Activated gamma-delta T cell treated with Interleukin-2 at 50 U/mL for 16 hours (primary cell): Measurements from ENCODE around the gene C1QTNF5.
A peak's percentile ranks its signal among the peaks of the same experiment; 100 is the strongest.

Source experiments
- DNase-seq: peaks from one replicate; pipeline ENCODE4 v3.0.0-alpha.2; 2020

The C1QTNF5 gene

GRCh38 chr11:119372260-119373058 lies 31.8 kb upstream of the C1QTNF5 start:
- DNase-seq = no peak

DNA sequence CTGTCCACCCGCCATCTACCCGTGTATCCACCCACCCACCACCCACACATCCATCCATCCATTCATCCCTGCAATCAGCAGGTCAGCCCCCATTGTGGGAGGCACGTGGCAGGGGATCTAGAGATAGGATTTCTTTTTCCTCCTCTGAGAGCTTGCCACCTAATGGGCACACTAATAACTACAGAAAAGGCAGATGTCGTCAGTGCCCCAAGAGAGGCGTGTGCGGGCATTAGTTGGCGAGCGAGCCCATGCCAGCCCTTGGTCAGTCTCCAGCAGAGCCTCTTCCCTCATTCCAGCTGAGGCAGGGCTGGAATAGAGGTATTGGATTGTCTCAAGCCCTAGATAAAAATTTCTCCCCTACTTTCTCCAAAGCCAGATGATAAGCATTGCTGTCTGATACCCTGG lies 31.1 kb upstream of the C1QTNF5 start:
- no peak for DNase-seq

DNA sequence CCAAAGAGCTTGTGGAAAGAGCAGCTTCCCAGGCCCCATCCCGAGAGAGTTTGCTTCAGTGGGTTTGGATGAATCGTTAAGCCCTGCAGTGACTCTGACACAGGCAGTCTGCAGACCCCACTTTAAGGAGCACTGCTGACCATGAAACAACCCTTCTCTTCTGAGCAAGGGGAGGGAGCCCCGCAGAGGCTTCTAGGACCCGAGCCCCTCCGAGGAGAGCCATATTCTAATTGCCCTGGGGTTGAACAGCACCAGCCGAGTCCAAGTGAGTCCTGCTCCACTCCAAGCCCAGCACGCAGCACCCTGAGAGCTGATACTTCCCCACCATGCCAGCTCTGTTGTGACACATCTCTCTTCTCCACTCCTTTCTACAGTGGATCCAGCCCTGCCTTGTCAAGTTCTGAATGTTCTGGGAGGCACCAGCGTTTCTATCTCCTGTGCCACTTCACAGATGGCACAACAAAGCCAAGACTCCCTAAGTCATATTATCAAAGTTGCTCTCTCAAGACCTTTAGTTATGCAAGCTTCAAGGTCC lies 30.5 kb upstream of the C1QTNF5 start:
- DNase-seq = no peak

DNA sequence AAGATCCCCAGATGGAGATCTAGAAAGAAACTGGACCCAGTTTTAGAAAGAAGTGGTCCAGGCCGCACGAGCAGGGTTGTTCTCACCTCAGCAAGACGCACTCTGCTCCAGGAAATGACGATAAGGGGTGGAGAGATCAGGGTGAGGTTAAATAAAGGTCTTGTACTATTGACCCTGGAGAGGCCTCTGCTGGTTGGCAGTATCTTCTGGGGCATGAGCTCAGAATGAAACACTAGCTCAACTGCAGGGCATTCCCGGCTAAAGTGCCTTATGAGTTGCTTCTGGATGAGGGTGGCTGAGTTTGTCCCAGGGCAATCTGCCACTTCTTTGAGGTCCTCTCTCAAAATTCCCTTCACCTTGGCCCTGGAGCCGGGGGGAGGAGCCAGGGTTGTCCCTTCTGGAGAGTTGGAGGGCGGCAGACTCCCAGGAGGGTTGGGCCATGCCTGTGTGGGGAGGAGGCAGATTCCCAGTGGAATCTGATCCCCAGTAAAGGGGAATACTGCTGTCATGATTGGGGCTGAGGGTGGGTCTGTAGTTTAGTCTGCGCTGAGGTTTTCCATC lies 29.9 kb upstream of the C1QTNF5 start:
- DNase-seq = no peak

GRCh38 chr11:119369132-119369925 lies 28.6 kb upstream of the C1QTNF5 start:
- DNase-seq = no peak

DNA sequence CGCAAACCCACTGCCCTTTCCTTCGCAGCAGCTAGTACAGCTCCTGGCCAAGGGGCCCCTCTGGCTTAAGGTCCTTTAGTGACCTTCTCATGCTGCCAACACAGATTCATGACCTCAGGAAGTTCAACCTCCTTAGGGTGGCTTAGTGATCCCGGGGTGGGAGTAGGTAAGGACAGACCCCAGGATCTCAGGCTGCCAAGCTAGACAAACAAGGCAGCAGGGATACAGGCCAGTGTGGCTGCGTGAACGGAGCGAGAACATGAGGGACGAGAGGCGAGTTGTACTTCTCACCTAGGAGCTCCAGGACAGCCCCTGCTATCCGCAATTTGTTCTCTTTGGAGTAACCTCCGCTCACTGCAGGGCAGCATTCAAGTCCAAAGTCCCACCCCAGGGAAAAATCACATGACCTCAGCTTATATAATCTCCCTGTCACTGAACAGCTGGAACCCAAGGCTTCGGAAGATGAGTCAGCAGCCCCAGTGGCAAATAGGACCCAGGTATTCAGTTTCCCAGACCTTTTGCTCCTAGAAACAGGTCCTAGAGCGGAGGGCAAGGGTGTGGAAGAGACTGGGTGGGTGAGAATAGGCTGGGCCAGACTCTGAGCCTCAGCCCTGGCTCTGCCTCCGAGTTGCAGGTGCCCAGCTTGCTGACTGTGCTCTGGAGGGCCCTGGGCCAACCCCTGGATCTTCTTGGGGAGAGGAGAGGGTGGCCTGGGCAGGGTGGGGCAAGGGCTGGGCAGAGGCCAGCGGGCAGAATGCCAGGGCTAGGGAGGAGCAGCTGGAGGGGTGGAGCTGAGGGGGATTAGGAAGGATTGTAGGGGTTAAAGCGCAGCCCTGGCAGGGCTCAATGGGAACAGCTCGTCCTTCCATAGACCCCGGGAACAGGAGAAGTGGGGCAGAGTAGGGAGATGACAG lies 27.7 kb upstream of the C1QTNF5 start:
- no peak for DNase-seq

- no peak for DNase-seq
Measured at GRCh38 chr11:119367661-119368120, 27.0 kb upstream of the C1QTNF5 start.

DNA sequence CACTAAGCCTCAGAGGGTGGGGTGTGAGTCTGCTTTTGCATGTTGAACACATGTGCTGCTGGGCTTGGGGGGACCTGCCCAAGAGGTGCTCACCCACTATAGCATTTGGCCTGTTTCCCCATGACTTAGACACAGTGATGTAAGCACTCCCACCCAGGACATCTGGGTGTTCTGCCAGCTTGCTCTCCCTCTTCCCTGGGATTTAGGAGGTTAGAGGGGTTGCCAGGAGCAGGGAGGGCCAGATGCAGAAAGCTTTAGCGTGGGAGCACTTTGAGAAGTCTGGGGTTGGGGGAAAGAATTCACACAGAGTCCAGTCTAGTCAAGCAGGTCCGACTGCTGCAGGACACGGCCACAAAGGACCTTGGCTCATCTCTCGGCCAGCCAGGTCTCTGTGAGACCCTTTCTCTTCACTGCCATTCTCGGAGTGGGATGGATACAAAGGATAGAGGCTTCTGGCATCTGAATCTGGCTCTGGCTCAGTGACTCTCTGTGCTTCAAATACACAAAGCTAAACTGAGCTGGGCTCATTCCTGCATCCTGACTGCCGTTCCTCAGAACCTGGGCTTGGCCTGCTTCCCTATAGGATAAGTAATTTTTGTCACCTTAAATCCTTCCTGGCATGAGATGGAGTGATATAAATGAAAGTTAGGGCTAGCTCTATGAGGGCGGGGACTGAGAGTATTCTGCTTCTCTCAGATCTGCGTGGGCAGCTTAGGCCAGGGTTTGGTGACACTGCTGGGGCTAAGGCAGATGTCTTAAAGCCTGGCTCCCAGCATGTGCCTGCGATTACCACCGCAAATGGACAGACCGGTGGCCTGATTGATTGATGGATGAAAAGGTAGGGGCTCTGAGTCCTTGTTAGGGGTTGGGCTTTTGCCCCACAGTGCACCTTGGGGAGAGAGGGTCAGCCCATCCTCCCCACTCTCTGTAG lies 26.3 kb upstream of the C1QTNF5 start:
- DNase-seq = no peak

GRCh38 chr11:119365071-119365591 lies 24.4 kb upstream of the C1QTNF5 start:
- DNase-seq = no peak

- peak; percentile 40 for DNase-seq
Measured at GRCh38 chr11:119363851-119364590, 23.3 kb upstream of the C1QTNF5 start.

GRCh38 chr11:119363081-119363850 lies 22.6 kb upstream of the C1QTNF5 start:
- DNase-seq = no peak

- no peak for DNase-seq
Measured at GRCh38 chr11:119362741-119363080, 22.0 kb upstream of the C1QTNF5 start.

DNA sequence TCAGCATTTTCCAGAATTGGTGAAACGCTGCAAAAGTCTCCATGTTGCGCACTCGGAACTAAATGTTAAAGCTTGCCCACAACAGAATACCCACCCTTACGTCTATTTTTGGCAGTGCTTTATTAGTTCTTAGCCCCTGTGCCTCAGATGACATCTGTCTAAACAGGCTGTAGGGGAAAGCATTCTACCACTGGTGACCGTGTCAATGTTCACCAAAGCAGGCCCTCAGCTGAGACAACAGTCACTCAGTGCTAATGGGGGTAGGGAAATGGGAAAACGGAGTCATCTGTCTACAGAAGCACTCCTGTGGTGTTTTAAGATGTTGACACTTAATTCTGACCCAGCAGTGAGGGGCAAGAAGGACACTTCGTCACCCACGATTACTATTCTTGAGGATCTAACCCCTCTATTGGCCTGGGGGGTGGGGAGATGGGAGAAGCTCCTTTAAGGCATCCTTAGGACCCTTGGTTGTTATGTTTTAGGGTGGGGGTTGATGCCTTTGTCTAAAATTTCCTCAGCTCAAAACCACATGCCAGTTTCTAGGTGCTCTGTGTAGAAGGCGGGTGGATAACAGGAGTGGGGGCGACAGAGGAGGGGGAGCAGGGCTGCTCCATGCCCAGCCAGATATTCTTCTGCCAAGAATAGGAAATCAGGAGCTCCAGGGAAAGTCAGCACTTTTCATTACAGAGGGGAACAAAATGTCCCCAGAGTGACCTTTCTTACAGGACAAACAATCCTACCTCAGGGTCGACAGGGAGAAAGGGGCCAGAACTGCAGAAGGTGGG lies 21.4 kb upstream of the C1QTNF5 start:
- DNase-seq = no peak

GRCh38 chr11:119361056-119361787 lies 20.5 kb upstream of the C1QTNF5 start:
- no peak for DNase-seq

- DNase-seq = no peak
Measured at GRCh38 chr11:119359365-119360214, 18.9 kb upstream of the C1QTNF5 start.

GRCh38 chr11:119357074-119357473 lies 16.4 kb upstream of the C1QTNF5 start:
- DNase-seq = no peak
